HG02571 (cell line): ENCODE data around the gene TRIM46.
A peak's percentile ranks its signal among the peaks of the same experiment; 100 is the strongest.
"Not testable (repeated sequence)": the region's sequence is repeated elsewhere in the genome, so short reads cannot be mapped to it uniquely, and the experiment has no call there.

Source experiments
- ATAC-seq: cut with Tn5 transposase; IDR thresholded peaks from one replicate; pipeline ENCODE4 v1.9.1; 2021; ENCODE audit warnings: mild to moderate bottlenecking, moderate library complexity; ENCODE audit not compliant: unreplicated experiment

Gene TRIM46

GRCh38 chr1:155137154-155137949, 36.3 kb upstream of the TRIM46 start:
- ATAC-seq, result no peak

- peak; percentile 41 for ATAC-seq
Measured at GRCh38 chr1:155139895-155140629, 33.6 kb upstream of the TRIM46 start, which contains the start of gene DPM3. DPM3 (minus strand) TSS chr1:155140531; CDS start chr1:155140240, 291 bp downstream.

- no peak for ATAC-seq
Measured at GRCh38 chr1:155140630-155140953, 33.1 kb upstream of the TRIM46 start.

- ATAC-seq, result no peak
Measured at GRCh38 chr1:155141749-155142148, 31.9 kb upstream of the TRIM46 start.

GRCh38 chr1:155145491-155145890, 28.2 kb upstream of the TRIM46 start:
- ATAC-seq, result no peak

- not testable (repeated sequence) for ATAC-seq
Measured at GRCh38 chr1:155155996-155156643, 17.5 kb upstream of the TRIM46 start.

GRCh38 chr1:155158991-155159390, 14.7 kb upstream of the TRIM46 start:
- ATAC-seq, result no peak

GRCh38 chr1:155160128-155160527, 13.5 kb upstream of the TRIM46 start:
- no peak for ATAC-seq

GRCh38 chr1:155162631-155163030, 11.0 kb upstream of the TRIM46 start:
- not testable (repeated sequence) for ATAC-seq

GRCh38 chr1:155163785-155164184, 9.9 kb upstream of the TRIM46 start:
- not testable (repeated sequence) for ATAC-seq

GRCh38 chr1:155164625-155165024, 9.0 kb upstream of the TRIM46 start:
- ATAC-seq, result not testable (repeated sequence)

- no peak for ATAC-seq
Measured at GRCh38 chr1:155166051-155166470, 7.6 kb upstream of the TRIM46 start.

- no peak for ATAC-seq
Measured at GRCh38 chr1:155166471-155167165, 7.0 kb upstream of the TRIM46 start.

GRCh38 chr1:155167166-155168104, 6.2 kb upstream of the TRIM46 start:
- ATAC-seq, result no peak

- not testable (repeated sequence) for ATAC-seq
Measured at GRCh38 chr1:155168105-155168445, 5.6 kb upstream of the TRIM46 start.

GRCh38 chr1:155168456-155169210, 5.0 kb upstream of the TRIM46 start:
- ATAC-seq, result no peak

GRCh38 chr1:155169541-155169940, 4.1 kb upstream of the TRIM46 start:
- ATAC-seq, result no peak

- no peak for ATAC-seq
Measured at GRCh38 chr1:155170101-155170785, 3.4 kb upstream of the TRIM46 start.

GRCh38 chr1:155170806-155171205, 2.8 kb upstream of the TRIM46 start:
- no peak for ATAC-seq
